ENCODE data around the gene UBL3. TPM values are rescaled to one million over a fixed set of nuclear protein-coding genes. Genes with fewer than 3 reads are reported as not detected.
A peak's percentile ranks its signal among the peaks of the same experiment; 100 is the strongest.

Gene UBL3, protein sequence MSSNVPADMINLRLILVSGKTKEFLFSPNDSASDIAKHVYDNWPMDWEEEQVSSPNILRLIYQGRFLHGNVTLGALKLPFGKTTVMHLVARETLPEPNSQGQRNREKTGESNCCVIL
- total RNA-seq, result 25.6 TPM
- long read RNA-seq, full-length matches to known transcripts, result 37 of 39 reads
- long read RNA-seq, partial matches to known transcripts, result 0 of 39 reads
- long read RNA-seq, other reads (novel, unspliced or antisense), result 2 of 39 reads

DNA sequence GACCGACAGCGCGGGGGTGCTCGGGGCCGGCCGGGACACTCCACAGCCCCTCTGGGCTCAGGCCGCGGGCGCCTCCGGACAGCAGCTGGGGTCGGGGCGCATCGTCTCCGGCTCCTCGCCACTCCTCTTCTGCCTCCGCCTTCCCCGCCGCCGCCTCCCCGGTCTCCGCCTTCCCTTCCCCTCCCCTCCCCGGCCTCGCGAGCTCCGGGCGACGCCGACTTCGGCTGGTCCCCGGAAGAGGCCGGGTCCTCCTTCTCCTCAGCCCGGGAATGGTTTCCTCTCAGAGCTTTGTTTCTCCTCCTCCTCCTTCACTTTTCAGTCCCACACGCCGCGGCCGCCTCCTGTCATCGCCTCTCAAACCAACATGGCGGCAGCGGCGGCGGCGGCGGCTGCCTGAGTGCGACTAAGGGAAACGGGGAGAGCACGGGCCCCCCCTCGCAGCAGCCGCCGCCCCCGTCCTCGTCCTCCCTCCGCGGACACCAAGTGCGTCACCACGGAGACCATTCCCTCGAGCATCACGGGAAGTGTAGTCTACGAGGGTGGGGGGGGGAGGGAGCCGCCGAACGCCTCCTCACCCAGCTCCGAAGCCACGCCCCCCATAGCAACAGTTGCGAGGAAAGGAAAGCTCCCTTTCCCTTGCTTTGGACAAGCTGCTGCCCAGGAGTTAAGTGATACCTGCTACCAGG is at the start of gene UBL3:
Gene UBL3 (minus strand): TSS at position 405 of the 686 bp plus-strand sequence. CDS start 1,079 bp downstream, outside the sequence.
- peak; percentile 98 for DNase-seq (ENCODE audit: low spot score)

DNA sequence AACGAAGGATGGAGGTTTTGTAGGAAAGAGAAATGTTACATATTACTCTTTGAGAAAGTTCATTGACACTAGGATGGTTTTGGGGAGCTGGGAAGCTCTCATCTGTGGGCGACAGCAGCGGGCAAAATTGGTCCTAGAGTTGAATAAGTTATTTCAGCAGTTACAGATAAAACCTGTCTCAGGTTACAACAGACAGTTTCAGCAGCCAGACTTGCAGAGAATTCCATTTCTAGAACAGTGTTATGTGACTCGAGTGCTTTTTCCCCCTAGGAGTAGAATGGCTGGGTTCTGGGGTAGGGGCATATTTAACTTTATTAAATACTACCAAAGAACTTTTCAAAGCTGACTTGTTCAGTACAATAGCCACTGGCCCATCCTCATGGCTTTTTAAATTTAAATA is 46.7 kb upstream of the UBL3 start:
- no peak for DNase-seq (ENCODE audit: low spot score)

DNA sequence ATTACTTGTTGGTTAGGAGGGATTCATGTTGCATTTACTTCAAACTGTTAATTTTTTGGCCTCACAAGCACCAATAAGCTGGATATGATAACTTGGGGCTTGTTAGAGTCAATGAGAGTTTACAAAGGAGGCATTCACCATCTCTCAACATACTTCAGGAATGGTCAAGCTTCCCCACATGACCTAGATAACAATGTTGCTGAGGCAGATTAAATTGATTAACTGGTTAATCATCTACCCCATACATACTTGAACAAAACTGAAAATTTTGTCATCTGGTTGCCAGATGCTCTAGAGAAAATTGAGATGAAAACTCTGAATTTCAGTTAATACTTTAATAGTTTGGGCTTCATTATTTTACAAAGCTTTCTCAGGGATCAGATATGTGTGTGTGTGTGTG is 43.0 kb upstream of the UBL3 start:
- DNase-seq (ENCODE audit: low spot score), result no peak

DNA sequence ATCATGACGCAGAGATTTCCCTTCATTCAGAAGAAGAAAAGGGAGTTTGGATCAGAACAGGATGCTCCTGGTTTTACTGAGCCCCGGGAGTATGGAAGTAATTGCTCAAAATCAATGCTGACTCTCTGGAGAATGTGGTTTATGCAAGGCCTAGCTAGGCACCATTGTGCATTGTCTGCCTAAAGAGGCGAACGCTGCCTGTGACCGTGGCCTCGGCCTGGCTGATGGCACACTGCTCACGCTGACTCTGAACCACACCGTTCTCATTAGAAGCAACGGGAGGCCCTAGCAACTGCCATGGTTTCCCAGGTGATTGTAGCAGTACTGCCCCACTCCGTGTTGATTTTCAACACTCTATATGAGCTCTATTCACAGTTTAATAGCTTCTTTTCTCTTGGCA is 41.7 kb upstream of the UBL3 start:
- no peak for DNase-seq (ENCODE audit: low spot score)

DNA sequence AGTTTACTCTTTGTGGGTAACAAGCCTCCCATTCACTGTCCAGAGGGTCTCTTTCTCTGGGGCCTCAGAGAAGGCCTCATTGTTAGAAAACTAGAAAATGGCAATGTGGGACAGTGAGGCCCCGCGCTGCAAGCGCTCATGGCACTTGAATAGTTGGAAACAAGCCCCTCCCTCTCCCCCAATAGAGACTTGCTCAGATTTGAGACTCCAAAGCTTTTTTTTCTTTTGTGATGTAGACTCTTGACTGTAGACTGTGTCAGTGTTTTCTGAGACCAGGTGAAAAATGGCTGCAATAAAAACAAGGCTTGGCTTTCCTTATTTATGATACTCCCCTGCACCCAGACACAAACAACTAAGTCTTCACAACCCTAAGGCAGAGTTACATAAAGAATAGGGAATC is 38.7 kb upstream of the UBL3 start:
- DNase-seq (ENCODE audit: low spot score), result no peak

DNA sequence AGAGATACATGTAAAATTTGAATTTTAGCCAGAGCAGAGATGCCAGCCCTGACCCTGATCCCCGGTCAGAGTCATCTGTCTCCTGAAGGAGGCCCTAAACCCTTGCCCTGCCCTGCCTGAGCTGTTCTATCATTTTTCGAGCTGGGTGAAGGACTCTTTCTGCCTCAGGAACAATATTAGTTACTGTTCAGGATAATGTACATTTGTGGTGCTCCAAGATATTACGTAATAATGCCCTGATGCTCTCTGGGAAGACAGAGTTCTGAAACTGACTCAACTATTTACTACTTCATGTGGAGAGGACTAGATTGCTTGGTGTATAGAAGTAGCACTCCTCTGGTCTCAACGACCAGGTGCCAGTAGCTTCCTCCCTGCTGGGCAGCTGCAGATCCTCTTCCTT is 37.9 kb upstream of the UBL3 start:
- no peak for DNase-seq (ENCODE audit: low spot score)

DNA sequence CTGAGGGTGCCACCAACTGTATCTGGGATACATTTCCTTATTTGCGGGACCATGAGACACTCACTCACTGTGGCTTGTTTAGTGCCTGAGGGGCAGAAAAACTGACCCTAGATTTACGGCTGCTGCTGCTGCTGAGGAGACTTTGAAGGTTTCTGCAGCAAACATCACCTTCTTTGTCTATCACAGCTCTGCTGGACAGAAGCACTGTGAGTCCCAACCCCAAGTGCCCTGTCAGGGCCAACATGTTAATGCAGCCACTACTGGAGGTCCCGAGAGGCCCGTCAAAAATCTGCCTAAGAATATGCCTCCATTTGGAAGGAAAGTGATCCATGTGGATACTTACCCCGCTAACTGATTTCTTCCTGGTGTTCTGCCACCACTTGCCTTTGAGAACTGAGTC is 37.3 kb upstream of the UBL3 start:
- no peak for DNase-seq (ENCODE audit: low spot score)

DNA sequence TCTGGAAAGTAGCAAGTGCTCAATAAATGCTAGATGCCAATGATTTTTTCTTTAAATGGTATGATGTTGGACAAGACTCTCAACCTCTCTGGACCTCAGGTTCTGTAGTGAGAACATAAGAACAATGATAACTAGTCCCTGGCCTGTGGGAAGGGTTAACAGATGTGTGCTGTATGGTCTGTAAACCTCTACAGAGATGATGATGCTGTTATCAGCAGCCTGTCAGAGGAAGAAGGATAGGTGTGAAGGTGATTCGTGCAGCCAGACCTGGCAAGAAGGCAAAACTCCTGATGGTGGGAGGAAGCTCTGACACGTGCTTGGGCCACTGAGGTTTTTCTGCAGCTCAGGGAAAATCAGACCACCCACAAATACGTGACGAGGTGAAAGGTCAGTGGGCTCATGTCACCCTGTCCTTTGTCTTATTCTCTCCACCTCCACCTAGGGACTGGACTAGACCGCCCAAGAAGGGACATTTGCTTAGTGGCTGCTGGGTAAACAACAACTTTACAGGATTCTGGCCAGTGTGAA is 36.7 kb upstream of the UBL3 start:
- no peak for DNase-seq (ENCODE audit: low spot score)

DNA sequence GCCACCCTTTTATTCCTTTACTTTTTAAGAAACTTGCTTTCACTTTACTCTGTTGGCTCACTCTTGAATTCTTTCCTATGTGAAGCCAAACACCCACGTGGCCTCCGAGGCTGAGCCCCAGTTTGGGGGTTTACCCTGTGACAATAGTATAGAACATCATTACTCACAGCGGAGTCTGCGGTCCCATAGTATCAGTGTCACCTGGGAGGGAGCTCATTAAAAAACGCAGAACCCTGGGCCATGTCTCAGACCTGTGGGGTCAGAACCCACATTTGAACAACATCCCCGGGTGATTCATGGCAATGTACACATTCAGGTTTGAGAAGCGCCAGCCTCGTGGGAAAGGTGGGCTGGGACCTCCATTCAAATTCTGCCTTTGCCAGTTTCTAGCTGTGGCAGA is 36.0 kb upstream of the UBL3 start:
- DNase-seq (ENCODE audit: low spot score), result no peak

DNA sequence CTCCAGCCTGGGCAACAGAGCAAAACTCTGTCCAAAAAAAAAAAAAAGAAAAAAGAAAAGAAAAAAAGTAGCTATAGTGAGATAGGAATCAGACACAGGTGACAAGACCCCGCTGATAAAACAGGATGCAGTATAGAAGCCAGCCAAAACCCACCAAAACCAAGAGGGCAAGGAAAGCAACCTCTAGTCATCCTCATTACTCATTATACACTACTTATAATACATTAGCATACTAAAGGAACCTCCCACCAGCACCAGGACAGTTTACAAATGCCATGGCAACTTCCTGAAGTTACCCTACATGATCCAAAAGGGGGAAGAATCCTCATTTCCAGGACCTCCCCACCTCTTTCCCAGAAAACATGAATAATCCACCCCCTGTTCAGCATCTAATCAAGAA is 35.6 kb upstream of the UBL3 start:
- DNase-seq (ENCODE audit: low spot score), result no peak

DNA sequence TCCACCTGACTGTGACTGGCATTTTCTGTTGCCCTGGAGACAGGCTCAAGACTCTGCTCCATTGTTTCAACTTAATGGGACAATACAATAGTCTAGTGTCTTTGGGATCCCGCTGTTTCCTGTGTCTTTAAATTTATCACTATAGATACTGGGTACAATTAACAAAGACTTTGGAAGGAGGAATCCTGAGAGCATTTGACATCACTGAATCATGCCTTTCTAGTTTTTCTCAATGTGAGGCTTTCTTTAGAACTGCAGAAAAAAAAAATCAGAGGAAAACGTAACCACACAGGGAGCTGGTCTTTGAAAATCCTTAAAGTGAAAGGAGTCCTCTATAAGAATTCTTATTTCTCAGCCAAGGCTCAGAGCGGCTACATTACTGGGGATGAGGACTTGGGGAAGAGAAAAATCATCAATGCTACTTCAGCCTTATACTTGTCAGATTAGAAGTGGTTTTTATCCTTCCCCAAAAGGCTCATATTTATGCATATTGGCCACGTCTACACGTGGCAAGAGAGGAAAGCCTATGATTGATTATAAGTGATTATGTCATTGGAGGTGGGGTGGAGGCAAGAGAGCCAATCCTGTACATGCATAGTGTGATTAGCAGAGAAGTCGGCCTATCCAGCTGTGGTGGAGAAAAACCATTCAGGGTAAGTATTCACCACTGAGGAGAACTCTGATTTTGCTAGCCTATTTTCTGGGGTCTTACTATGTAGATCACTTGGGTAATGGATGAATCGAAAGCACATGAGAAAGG is 34.4 kb upstream of the UBL3 start:
- DNase-seq (ENCODE audit: low spot score), result no peak

DNA sequence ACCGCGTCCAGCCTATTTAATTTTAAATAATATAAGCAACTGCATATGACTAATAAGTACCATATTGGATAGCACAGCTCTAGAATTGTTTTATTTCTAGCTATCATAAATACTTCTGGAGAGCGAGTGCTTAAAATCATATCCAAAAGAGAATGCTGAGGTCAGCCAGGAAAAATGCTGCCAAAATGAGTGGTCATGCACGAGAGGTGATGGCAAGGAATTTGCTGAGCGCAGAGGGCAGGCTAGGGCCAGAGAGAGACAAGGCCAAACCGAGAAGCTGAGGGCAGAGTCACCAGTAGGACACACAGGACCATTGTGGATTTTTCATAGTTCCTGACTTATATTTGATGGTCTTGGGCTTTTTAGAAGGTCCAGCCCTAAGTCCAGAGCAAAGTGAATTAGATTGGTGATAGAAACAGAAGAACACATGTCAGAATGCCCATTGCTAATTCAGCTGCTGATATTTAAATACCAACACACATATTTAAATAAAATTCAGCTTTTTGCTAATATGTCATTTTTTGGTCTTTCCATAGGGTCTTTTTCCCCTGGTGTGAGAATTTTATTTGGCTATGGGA is 33.6 kb upstream of the UBL3 start:
- DNase-seq (ENCODE audit: low spot score), result no peak

DNA sequence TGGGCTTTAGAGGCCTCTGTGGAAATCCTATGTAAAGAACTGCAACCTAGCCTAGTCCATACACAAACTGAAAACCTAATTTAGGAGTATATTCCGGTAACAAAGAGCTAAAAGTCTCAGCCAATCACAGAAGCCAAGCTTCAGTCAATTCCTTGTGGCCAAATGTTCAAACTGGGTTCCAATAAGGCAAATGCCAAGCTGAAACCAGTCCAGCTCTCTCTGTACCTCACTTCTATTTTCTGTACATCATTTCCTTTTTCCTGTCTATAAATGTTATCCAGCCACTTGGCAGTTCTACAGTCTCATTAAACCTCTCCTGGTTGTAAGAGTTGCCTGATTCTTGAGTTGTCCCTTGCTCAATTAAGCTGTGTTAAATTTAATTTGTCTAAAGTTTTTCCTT is 31.7 kb upstream of the UBL3 start:
- DNase-seq (ENCODE audit: low spot score), result no peak

DNA sequence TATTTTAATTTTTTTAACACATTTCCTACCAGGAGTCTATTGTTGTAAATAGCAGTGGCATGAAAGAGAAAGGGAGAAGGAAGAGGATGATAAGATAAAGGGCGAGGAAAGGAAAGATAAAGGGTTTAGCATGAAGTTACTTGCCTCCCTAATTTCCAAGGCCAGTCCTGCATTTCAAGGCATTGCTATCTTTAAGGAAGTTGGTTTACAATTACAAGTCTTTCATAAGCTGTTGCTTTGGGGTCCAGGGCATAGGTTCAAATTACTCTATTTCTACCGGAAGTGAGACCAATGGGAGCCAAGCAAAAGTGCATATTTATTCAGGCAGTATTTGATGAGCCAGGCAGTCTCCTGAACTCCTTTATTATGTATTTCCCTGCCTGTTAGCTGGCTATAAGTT is 27.7 kb upstream of the UBL3 start:
- no peak for DNase-seq (ENCODE audit: low spot score)

DNA sequence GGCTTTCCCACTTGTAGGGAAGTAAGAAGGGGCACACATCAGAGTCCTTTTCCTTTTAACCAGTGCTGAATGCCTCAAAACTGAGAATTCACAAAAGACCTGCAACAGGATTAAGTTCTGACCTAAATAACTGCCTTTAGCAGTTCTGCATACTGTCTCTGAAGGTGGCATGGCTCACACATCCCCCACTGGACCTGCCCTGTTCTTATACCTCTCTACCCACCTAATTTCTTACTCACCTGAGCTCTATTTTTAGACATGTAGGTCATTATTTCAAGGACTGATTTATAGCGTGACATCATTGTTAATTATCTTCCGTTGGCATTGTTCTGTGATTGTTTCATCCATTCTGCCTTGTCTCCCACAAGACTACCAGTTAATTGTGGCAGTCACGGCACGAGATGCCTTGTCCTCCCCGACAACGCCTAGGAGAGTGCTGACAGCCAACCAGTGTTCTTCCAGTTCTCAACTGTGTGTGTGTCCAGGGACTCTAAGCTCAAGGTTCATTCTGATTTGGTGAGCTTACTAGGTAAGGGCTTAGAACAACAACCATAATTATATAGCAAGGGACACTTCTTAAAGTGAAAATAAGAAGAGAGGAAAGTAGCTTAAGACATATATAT is 27.1 kb upstream of the UBL3 start:
- DNase-seq (ENCODE audit: low spot score), result no peak

DNA sequence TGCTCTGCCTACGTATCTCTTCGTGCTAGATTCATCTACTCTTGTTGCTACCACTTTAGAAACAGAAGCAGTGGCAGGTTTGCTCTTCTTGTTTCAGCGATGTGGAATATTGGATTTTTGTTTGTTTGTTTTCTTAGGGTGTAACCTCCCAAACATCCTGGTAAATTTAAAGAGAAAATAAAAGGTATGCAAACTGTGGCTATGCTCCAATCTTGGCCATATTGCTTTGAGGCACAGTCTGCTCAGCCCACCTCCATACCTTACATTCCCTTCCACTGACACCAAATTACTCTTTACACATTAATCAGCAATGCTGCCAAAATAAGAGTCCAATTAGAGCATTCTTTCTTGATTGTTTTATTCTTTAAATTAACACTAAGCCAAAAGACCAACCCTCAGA is 25.2 kb upstream of the UBL3 start:
- DNase-seq (ENCODE audit: low spot score), result no peak

DNA sequence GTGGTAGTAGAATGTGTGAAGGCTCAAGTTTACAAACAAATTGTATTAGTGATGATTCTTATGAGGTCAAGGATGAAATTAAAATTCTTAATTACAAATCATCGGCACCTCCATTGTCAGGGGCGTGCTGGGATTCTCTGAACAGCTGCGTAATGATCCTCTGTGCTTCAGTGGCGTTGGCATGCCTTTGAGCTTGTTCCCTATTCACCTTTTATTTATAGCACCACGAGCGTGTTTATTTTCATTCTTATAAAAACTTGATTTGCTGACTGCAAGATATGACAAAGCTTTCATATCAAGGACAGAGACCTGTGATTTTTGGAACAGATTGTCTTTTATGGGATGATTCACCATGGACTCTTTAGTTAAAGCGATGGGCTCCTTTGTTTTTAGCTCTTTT is 18.2 kb upstream of the UBL3 start:
- no peak for DNase-seq (ENCODE audit: low spot score)

DNA sequence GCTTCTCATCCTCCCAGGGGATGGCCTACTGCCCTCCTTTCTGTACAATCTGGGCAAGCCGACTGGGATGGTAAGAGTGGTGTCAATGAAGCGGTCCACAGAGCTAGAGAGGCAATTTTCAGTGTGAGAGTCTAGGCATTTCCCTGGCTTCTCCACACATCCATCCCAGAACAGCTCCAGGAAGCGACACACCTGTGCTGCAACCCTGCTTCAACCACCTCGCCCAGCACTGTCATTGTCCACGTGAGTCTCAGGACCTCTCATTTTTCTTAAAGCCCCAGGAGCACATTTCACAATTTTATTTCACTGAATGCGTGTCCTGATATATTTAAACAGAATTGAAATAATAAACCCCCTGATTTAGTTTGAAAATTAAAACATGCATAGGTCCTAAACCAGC is 15.5 kb upstream of the UBL3 start:
- DNase-seq (ENCODE audit: low spot score), result no peak

DNA sequence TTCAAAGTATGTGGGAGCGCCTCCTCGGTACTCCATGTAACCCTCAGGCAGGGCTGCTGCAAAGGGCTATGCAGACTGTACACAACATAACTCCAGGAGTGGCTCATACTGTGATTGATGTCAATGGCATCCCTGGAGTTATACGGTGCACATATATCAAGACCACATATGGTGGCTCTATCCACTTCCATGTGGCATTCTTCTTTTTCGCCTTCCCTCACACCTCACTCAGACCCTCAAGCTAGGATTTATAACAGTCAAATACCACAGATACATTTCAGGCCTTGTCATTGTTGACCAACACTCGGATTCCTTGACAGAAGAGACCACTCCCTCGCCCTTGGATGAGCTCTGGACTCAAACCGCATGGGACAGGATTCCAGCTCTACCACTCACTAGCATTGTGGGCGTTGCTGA is 11.3 kb upstream of the UBL3 start:
- DNase-seq (ENCODE audit: low spot score), result no peak

DNA sequence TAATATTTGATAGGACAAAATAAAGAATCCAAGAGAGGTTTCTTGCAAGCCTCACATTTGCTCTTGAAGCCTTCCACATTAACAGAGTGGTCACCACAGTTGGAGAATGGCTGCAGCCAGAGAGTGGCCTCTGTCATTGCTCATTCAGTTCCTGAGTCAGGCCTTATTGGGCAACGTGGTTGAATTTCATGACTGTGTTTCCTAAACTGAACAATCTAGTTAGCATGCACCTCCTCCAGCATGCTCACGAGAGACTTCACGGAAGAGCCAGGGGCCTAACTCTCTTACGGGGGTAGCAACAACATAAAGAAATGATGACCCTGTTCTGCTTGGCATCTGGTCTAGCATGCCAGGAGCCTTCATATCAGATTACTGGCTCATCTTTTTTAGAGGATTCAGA is 9.6 kb upstream of the UBL3 start:
- DNase-seq (ENCODE audit: low spot score), result no peak

DNA sequence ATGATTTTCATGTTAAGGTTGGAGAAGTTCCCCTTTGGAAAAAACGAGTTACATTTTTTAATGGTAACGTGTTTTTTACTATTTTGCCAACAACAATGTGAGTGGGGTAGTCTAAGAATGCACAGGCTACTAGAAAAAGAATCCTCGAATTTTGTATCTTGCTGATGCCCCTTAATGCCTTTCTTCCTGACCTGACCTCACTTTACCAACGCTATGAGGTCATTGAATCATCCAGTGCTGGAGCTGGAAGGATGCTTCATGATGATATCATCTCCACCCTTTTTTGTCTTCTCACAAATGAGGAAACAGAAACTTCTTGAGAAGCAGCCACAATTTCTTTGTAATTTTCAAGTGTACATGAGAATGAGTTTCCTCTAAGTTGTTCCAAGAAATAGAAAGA is 8.2 kb upstream of the UBL3 start:
- DNase-seq (ENCODE audit: low spot score), result no peak

DNA sequence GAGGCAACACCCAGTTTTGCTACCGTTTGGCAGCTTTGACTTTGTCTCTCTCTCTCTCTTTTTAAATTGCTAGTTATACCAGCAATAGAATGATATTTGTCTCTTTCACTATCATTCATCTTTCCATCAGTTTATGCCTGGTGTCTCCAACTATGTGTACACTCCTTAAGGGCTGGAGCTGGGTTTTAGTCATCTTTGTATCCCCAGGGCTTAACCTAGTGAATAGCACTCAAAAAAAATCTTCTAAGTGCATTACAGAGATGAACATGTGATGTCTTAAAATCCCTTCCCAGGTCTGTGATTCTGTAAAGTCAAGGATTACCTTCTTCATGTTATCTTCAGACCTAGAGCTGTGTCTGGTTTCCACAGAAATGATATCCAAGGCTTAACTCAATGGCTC is 7.8 kb upstream of the UBL3 start:
- DNase-seq (ENCODE audit: low spot score), result no peak

Measured in mesenteric fat pad (tissue), 1 donor.